Measurements from ENCODE around the gene RNF126.
A peak's percentile ranks its signal among the peaks of the same experiment; 100 is the strongest.
"Not testable (repeated sequence)": the region's sequence is repeated elsewhere in the genome, so short reads cannot be mapped to it uniquely, and the experiment has no call there.

RNF126 gene

GRCh38 chr19:624433-625109 is 38.4 kb downstream of the RNF126 start:
- DNase-seq = no peak

GRCh38 chr19:623974-624373 is 39.0 kb downstream of the RNF126 start:
- DNase-seq = no peak

GRCh38 chr19:623175-623916 is 39.7 kb downstream of the RNF126 start:
- no peak for DNase-seq

- DNase-seq = no peak
Measured at GRCh38 chr19:622666-623065, 40.3 kb downstream of the RNF126 start.

GRCh38 chr19:621819-622218 is 41.2 kb downstream of the RNF126 start:
- no peak for DNase-seq

GRCh38 chr19:621191-621590 is 41.8 kb downstream of the RNF126 start:
- not testable (repeated sequence) for DNase-seq

- DNase-seq = no peak
Measured at GRCh38 chr19:620166-620862, 42.7 kb downstream of the RNF126 start.

GRCh38 chr19:619286-620002 is 43.6 kb downstream of the RNF126 start:
- DNase-seq = no peak

- no peak for DNase-seq
Measured at GRCh38 chr19:618674-619285, 44.2 kb downstream of the RNF126 start.

- DNase-seq = no peak
Measured at GRCh38 chr19:618247-618619, 44.8 kb downstream of the RNF126 start.

- DNase-seq = no peak
Measured at GRCh38 chr19:617551-618246, 45.3 kb downstream of the RNF126 start.

- no peak for DNase-seq
Measured at GRCh38 chr19:616747-617526, 46.1 kb downstream of the RNF126 start.

- DNase-seq = no peak
Measured at GRCh38 chr19:616062-616700, 46.8 kb downstream of the RNF126 start.

GRCh38 chr19:615619-616018 is 47.4 kb downstream of the RNF126 start:
- DNase-seq = no peak

- DNase-seq = no peak
Measured at GRCh38 chr19:613732-614567, 49.1 kb downstream of the RNF126 start.

- DNase-seq = no peak
Measured at GRCh38 chr19:612941-613340, 50.1 kb downstream of the RNF126 start.

- DNase-seq = peak; percentile 40
Measured at GRCh38 chr19:611481-611868, 51.5 kb downstream of the RNF126 start.

- peak; percentile 39 for DNase-seq
Measured at GRCh38 chr19:610801-611480, 52.1 kb downstream of the RNF126 start.

Measured in effector CD4-positive, alpha-beta T cell (primary cell).